Measurements from ENCODE around the gene CIBAR2.

- TF ChIP-seq POLR2A (IDR thresholded peaks at IDR 0.05) (peak in 1 of 3 donors; percentile 39), POLR2AphosphoS5 (IDR thresholded peaks at IDR 0.05) (peak; percentile 11 to 93 (median 22))
- TF ChIP-seq, protein P1, sequence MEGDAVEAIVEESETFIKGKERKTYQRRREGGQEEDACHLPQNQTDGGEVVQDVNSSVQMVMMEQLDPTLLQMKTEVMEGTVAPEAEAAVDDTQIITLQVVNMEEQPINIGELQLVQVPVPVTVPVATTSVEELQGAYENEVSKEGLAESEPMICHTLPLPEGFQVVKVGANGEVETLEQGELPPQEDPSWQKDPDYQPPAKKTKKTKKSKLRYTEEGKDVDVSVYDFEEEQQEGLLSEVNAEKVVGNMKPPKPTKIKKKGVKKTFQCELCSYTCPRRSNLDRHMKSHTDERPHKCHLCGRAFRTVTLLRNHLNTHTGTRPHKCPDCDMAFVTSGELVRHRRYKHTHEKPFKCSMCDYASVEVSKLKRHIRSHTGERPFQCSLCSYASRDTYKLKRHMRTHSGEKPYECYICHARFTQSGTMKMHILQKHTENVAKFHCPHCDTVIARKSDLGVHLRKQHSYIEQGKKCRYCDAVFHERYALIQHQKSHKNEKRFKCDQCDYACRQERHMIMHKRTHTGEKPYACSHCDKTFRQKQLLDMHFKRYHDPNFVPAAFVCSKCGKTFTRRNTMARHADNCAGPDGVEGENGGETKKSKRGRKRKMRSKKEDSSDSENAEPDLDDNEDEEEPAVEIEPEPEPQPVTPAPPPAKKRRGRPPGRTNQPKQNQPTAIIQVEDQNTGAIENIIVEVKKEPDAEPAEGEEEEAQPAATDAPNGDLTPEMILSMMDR (IDR thresholded peaks at IDR 0.05 in 8 of 11, conservative IDR thresholded peaks at IDR 0.05 in 3 of 11): no peak
These were observed 56.6 kb downstream of the CIBAR2 start for GRCh38 chr16:85055493-85056210.
